Body of pancreas (tissue), 4 donors: ENCODE results near the gene PPM1H. TPM values are rescaled to one million over a fixed set of nuclear protein-coding genes. Genes with fewer than 3 reads are reported as not detected.
A peak's percentile ranks its signal among the peaks of the same experiment; 100 is the strongest.

Experiments used
- ATAC-seq: fragments of 150-250 bp; one replicate; pipeline ENCODE4 v1.9.1; 2016
- DNase-seq, 4 donors: peaks; one replicate each; pipeline ENCODE4 v3.0.0-alpha.2; 2019
- H3K27ac ChIP-seq, 4 donors: fragments of 200-600 bp; sonication (generic); 1 replicate in 3 of 4; 2 replicates in 1 of 4; pipeline versions ENCODE4 v1.5.1 to v1.6.1; 2016 to 2019; ENCODE audit warnings: mild to moderate bottlenecking in 1 of 4, mixed read lengths in 1 of 4, moderate library complexity in 1 of 4
- H3K27me3 ChIP-seq, 2 donors: fragments of 200-600 bp; sonication (generic); one replicate each; pipeline ENCODE4 v1.6.0; 2016; ENCODE audit warnings: mild to moderate bottlenecking in 1 of 2
- H3K36me3 ChIP-seq, 2 donors: fragments of 200-600 bp; sonication (generic); replicated peaks in 1 of 2; 2 replicates each; pipeline ENCODE4 v1.5.1; 2016; ENCODE audit warnings: low read depth in 2 of 2; ENCODE audit not compliant: insufficient read depth in 1 of 2
- H3K4me1 ChIP-seq: fragments of 200-600 bp; sonication (generic); one replicate; pipeline ENCODE4 v1.6.0; 2016
- H3K4me3 ChIP-seq, 2 donors: fragments of 200-600 bp; sonication (generic); 1 replicate in 1 of 2; 2 replicates in 1 of 2; pipeline ENCODE4 v1.5.1; 2016 to 2019
- H3K9me3 ChIP-seq, 3 donors: fragments of 200-600 bp; sonication (generic); 1 replicate in 2 of 3; 2 replicates in 1 of 3; pipeline ENCODE4 v1.5.1; 2016
- CTCF ChIP-seq, 7 experiments: fragments of 450-650 bp in 4 of 7; fragments of 200-600 bp in 3 of 7; sonication (generic) in 3 of 7; IDR thresholded peaks; one replicate each; pipeline ENCODE4 v1.5.1; 2016 to 2019; ENCODE audit warnings: antibody characterized with exemption in 7 of 7
- POLR2A ChIP-seq, 3 donors: fragments of 450-650 bp; IDR thresholded peaks; one replicate each; pipeline ENCODE4 v1.6.1; 2016; ENCODE audit warnings: antibody characterized with exemption in 3 of 3, mild to moderate bottlenecking in 2 of 3
- WGBS, 2 donors: methylation state at CpG; one replicate each; pipeline ENCODE4 v1.1.5; 2017; 5-methylcytosine and 5-hydroxymethylcytosine counted together
- intact Hi-C: fragments of 100-400 bp; cut with DNase I; formaldehyde crosslinking; loops from one replicate; pipeline ENCODE4 v1.15.1; 2023
- total RNA-seq, 2 donors: library from RNA; depleted of rRNA; stranded (reverse); fragments of >200 nt; gene quantifications; one replicate each; pipeline ENCODE4 v1.1.0, GENCODE V29; 2016

PPM1H gene
- total RNA-seq, 2 donors from 2014 or later = 4.9 to 6.3 TPM

GRCh38 chr12:62683776-62684569 is 251.0 kb downstream of the PPM1H start:
- no peak for TF ChIP-seq POLR2A (IDR thresholded peaks at IDR 0.05)
- no peak for TF ChIP-seq CTCF (IDR thresholded peaks at IDR 0.05)
- intact Hi-C loops = no loop called here
- no peaks in the 10 kb centered on the region for H3K9me3 ChIP-seq
- DNase-seq (peak in 3 of 4 donors; percentile 13 to 34 (median 19)), ATAC-seq (peak; percentile 30)
- H3K27me3 ChIP-seq = no peaks in the 10 kb centered on the region
- H3K36me3 ChIP-seq = peaks cover 0 to 2% of the 10 kb centered on the region in 2 donors
- WGBS, 2 donors = 86 to 87% methylated on average over 7 of the region's 7 CpGs
- peak overlapping the region in 1 of 4 donors; percentile 37 for H3K27ac ChIP-seq
- H3K4me3 ChIP-seq = no peak overlapping the region
- no peaks in the 10 kb centered on the region for H3K4me1 ChIP-seq

GRCh38 chr12:62681306-62681705 is 253.6 kb downstream of the PPM1H start:
- no peak for ATAC-seq
- H3K36me3 ChIP-seq = no peaks in the 10 kb centered on the region
- no peaks in the 10 kb centered on the region for H3K27me3 ChIP-seq
- no peak overlapping the region for H3K27ac ChIP-seq
- H3K9me3 ChIP-seq = peaks cover 0 to 7% (median 0%) of the 10 kb centered on the region in 3 donors
- TF ChIP-seq CTCF (IDR thresholded peaks at IDR 0.05) (no peak), POLR2A (IDR thresholded peaks at IDR 0.05) (no peak)
- no peaks in the 10 kb centered on the region for H3K4me1 ChIP-seq
- DNase-seq = no peak
- H3K4me3 ChIP-seq = no peak overlapping the region
- intact Hi-C loops = no loop called here
- 90 to 91% methylated on average over 4 of the region's 4 CpGs for WGBS, 2 donors

DNA sequence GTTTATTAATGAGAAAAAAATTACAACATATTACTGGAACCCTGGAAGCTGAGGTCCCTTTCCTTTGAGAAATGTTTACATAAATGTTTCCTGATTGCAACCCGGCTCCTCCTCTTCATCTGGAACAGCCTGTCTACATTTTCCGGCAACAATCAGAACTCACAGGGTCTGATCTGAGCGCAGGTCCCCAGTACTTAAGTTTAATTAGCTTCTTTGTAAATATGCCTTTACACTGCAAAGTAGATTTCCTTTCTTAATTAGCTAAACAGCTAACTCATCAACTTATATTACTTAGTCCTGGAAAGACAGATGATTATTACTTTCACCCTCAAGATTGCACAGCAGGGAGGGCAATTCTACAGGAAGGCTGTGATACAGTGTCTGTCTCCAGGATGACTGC is 255.3 kb downstream of the PPM1H start:
- ATAC-seq (no peak), DNase-seq (no peak)
- WGBS, 2 donors = 79 to 90% methylated on average over 3 of the region's 3 CpGs
- no peak for TF ChIP-seq POLR2A (IDR thresholded peaks at IDR 0.05)
- TF ChIP-seq CTCF (IDR thresholded peaks at IDR 0.05) = no peak
- Histone ChIP-seq H3K27ac (no peak overlapping the region), H3K36me3 (no peaks in the 10 kb centered on the region), H3K9me3 (peaks cover 0 to 7% (median 0%) of the 10 kb centered on the region in 3 donors), H3K4me1 (no peaks in the 10 kb centered on the region), H3K4me3 (no peak overlapping the region), H3K27me3 (no peaks in the 10 kb centered on the region)
- intact Hi-C loops = no loop called here

GRCh38 chr12:62677355-62677754 is 257.6 kb downstream of the PPM1H start:
- no peaks in the 10 kb centered on the region for H3K4me1 ChIP-seq
- H3K9me3 ChIP-seq = peaks cover 0 to 7% (median 0%) of the 10 kb centered on the region in 3 donors
- DNase-seq (no peak), ATAC-seq (no peak)
- TF ChIP-seq CTCF (IDR thresholded peaks at IDR 0.05) = no peak
- no peak for TF ChIP-seq POLR2A (IDR thresholded peaks at IDR 0.05)
- H3K27ac ChIP-seq = no peak overlapping the region
- no peak overlapping the region for H3K4me3 ChIP-seq
- no peaks in the 10 kb centered on the region for H3K36me3 ChIP-seq
- 79 to 91% methylated on average over 5 to 7 of the region's 7 CpGs for WGBS, 2 donors
- no peaks in the 10 kb centered on the region for H3K27me3 ChIP-seq
- intact Hi-C loops = no loop called here
